Measurements from ENCODE around the gene IDS.
A peak's percentile ranks its signal among the peaks of the same experiment; 100 is the strongest.
"Not testable (repeated sequence)": the region's sequence is repeated elsewhere in the genome, so short reads cannot be mapped to it uniquely, and the experiment has no call there.

IDS gene

GRCh38 chrX:149527705-149528104 is 22.6 kb upstream of the IDS start:
- DNase-seq, result peak in 4 of 6 experiments; percentile 5 to 38 (median 16)

GRCh38 chrX:149526318-149527033 is 21.4 kb upstream of the IDS start:
- not testable (repeated sequence) for DNase-seq

DNA sequence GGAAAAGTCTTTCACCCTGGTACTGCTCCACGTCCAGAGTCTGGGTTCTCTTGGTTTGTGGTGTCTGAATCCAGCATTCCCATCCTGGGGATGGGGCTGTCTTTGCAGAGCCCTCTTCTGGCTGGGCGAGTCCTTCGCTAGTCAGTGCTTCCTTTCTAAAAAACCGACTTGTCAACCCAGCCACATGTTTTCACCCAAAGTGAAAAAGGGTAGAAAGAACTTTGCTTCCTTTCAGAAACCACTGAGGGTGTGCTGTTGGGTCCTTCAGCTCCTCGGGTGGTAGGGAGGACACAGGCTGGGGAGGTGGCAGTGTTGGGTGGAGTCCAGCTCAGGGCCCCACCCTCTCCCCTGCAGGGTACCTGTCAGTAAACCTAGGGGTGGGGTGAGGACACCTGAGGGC is 20.8 kb upstream of the IDS start:
- peak in 4 of 6 experiments; percentile 14 to 39 (median 36) for DNase-seq

GRCh38 chrX:149525389-149525788 is 20.3 kb upstream of the IDS start:
- DNase-seq, result peak; percentile 40 to 70 (median 63)

GRCh38 chrX:149522916-149523315 is 17.8 kb upstream of the IDS start:
- no peak for DNase-seq

DNA sequence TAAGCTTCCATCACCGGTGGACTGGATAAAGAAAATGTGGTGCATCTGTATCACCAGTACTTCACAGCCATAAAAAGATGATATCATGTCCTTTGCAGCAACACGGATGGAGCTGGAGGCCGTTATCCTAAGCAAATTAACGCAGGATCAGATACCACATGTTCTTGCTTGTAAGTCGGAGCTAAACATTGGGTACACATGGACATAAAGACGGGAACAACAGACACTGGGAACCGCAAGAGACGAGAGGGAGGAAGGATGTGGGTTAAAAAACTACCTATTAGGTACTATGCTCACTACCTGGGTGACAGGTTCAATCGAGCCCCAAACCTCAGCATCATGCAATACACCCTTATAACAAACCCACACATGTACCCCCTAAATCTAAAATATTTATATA is 16.3 kb upstream of the IDS start:
- DNase-seq, result peak in 4 of 6 experiments; percentile 4 to 39 (median 32)

GRCh38 chrX:149520636-149521277 is 15.7 kb upstream of the IDS start:
- DNase-seq, result not testable (repeated sequence)

DNA sequence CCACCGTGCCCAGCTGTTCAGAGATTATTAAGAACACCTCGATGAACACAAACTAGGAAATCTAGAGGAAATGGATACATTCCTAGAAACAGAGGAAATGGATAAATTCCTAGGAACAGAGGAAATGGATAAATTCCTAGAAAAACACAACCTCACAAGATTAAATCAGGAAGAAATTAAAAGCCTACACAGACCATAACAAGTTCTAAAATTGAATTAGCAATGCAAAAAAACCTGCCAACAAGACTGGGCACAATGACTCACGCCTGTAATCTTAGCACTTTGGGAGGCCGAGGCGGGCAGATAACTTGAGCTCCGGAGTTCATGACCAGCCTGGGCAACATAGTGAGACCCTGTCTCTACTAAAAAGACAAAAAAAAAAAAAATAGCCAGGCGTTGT is 13.1 kb upstream of the IDS start:
- no peak for DNase-seq

DNA sequence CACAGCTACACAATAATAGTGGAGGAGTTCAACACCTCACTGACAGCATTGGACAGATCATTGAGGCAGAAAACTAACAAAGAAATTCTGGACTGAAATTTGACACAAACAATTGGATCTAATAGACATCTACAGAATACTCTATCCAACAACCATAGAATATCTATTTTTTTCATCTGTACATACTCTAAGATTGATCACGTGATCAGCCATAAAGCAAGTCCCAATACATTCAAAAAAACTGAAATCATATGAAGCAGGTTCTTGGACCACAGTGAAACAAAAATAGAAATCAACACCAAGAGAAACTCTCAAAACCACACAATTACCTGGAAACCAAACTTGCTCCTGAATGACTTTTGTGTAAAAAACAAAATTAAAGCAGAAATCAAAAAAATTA is 12.2 kb upstream of the IDS start:
- DNase-seq, result no peak

DNA sequence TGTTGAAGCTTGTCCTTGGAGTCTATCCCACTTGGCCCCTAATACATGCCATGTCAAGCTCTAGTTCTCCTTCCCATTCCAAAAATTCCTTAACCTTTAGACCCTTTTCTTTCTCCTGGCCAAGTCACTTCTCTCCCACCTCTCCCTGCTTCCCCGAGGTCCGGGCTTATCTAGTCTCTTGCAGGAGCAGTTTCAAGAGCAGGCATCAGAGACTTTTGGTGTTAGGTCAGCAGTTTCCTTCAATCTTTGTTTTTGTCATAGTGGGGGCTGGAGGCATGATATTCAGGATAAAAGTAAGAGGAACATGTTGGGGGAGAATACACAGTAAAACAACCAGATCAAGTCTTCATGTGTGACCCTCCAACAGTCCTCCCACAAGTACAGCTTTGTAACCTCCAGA is 11.5 kb upstream of the IDS start:
- no peak for DNase-seq

GRCh38 chrX:149515954-149516602 is 11.0 kb upstream of the IDS start:
- no peak for DNase-seq

DNA sequence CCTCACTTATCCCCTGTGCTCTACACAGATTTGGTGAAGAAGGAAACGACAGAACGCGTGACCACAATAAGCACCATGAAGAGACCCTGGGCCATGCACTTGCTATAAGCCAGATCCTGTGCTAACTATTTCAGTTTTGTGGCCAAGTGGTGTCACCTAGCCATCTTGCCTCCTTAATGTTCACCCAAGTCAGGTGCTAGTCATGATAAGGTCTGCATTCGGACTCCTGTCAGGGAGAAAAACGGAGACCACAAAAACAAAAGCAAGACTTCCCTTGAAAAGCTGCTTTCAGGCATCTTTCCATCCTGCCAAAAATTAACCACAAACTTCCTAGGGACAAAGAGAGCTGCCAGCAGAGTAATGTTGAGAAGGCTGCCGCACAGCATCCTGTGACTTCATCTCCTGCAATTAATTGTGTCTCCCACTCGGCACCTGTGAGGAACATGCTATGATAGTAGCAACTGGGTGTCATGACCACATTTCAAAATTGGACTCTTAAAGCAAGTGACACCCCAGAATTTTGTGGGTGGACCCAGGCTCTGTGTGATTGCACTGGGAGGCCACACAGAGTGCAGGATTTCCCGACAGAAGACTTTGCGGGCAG is 8.8 kb upstream of the IDS start:
- DNase-seq, result no peak

DNA sequence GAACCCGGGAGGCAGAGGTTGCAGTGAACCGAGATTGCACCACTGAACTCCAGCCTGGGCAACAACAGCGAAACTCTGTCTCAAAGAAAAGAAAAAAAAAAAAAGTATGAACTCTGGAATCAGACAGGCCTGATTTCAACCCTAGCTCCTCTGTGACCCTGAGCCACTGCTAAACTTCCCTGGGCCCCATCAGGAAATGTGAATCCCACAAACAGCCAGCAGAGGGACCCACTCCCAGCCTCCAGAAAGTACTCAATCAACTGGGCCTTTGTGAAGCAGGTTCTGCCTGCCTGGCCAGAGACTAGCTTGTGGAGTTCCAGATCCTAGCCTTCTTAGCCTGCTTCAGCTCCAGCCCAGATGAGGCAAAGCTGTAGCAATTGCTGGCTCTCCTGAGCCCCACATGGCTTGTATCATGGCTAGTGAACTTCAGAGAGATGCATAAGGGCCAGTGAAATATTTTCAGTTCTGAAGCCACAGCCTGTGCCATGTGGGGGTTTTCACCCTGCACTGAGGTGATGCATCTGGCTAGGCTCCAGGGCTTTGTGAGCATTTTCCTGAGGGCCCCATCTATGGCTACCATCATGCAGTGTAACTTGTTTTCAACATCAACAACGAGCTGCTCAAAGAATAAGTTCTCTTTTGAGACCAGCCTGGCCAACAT is 7.2 kb upstream of the IDS start:
- peak; percentile 10 to 57 (median 34) for DNase-seq

- DNase-seq, result no peak
Measured at GRCh38 chrX:149511081-149511480, 6.0 kb upstream of the IDS start.

- no peak for DNase-seq
Measured at GRCh38 chrX:149510386-149510785, 5.3 kb upstream of the IDS start.

DNA sequence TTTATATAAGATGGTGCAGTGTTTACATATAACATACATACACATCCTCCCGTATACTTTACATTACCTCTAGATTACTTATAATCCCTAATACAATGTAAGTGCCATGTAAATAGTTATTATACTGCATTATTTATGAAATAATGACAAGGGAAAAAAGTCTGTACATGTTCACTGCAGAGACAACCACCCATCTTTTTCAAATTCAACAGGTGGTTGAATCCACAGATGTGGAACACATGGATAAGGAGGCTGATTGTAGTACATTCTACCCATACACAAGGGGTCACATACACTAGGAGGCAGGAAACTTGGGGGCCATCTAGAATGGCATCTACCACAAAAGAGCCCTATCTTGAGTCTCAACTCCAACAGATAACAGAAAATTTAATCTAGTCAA is 3.4 kb upstream of the IDS start:
- DNase-seq, result no peak

GRCh38 chrX:149506349-149506748 is 1.2 kb upstream of the IDS start:
- DNase-seq, result no peak

GRCh38 chrX:149505671-149506070 is 565 bp upstream of the IDS start:
- no peak for DNase-seq

DNA sequence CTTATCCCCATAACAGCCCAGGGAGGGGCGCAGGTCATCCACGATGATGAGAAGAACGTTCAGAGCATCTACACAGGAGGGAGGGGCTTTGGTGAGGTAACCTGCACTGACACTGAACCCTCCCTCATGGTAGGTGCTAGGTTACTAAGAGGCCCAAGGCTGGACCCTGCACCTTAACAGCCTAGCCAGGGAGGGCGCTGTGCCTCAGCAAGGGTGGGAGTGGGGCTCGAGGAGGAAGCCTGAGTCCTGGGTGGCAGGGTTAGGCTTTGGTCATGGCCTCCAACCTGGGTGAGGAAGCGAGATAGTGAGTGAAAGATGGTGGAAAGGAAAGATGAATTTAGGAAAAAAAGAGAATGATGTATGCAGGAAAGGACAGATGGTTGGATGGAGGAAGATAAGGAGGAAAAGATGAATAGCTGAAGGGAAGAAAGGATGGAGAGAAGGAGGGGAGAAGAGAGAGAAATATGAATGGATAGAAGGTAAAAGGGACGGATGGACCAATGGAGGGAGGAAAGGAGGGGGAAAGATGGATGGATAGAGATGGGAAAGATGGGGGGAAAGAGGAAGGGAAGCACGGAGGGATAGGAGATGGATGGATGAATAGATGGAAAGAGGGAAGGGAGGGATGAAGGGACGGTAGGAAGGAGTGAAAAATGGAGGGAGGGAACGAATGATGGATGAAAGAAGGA is 736 bp downstream of the IDS start:
- DNase-seq, result peak in 5 of 6 experiments; percentile 33 to 57 (median 44)

DNA sequence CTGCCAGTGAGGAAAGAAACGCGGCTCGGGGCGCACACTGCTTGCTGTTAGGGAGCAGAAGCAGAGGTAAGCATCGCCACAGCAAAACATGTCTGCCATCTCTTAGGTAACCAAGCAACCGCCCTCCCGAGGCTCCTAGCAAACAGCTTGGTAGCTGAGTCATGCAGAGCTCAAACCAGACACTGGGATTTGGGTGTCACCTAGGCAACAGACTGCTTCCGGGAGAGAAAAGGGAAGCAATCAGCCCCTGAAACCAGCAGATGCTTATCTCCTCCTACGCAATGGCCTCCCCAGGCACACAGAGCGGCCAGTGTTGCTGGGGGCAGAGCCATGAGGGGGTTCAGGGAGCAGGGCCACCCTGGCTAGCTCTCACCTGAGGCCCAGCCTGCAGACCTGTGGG is 1.7 kb downstream of the IDS start:
- peak; percentile 24 to 61 (median 50) for DNase-seq

GRCh38 chrX:149502923-149503322 is 2.2 kb downstream of the IDS start:
- peak in 1 of 6 experiments; percentile 9 for DNase-seq

- no peak for DNase-seq
Measured at GRCh38 chrX:149499766-149500165, 5.3 kb downstream of the IDS start.

Measured in stimulated activated naive CD4-positive, alpha-beta T cell (primary cell).